ENCODE measurements around the gene PLXNB1.

- TF ChIP-seq TP53 (CRISPR knock-in tag; IDR thresholded peaks at IDR 0.05) = no peak
- TF ChIP-seq POLR2AphosphoS2 (conservative IDR thresholded peaks at IDR 0.05; ENCODE audit: low read length) = no peak
- TF ChIP-seq RAD21 (conservative IDR thresholded peaks at IDR 0.05 in 1 of 2, IDR thresholded peaks at IDR 0.05 in 1 of 2) = no peak
- TF ChIP-seq JUNB (IDR thresholded peaks at IDR 0.05) = no peak
These were observed 16.3 kb downstream of the PLXNB1 start for GRCh38 chr3:48413611-48414010.

All from A549 (cell line).